Fibroblast of the aortic adventitia (primary cell): ENCODE measurements around the gene TRAF1. TPM values are rescaled to one million over a fixed set of nuclear protein-coding genes. Genes with fewer than 3 reads are reported as not detected.

ENCODE experiments used
- DNase-seq: peaks from one replicate; pipeline ENCODE4 v3.0.0-alpha.2; 2010; ENCODE audit warnings: low read depth
- H3K4me3 ChIP-seq: 2 replicates; pipeline ENCODE4 v1.5.1; 2011; ENCODE audit warnings: low read depth, mild to moderate bottlenecking, control low read depth, low read length, moderate library complexity
- total RNA-seq: library from RNA; depleted of rRNA; stranded (reverse); fragments of >200 nt; gene quantifications from 2 replicates; pipeline ENCODE4 v1.2.3, GENCODE V29; 2012; ENCODE audit warnings: low replicate concordance
- TF ChIP-seq, protein P1 (sequence below): IDR thresholded peaks from 2 replicates; pipeline ENCODE4 v1.5.1; 2011; ENCODE audit warnings: mild to moderate bottlenecking, low read length, control low read depth, inconsistent platforms; ENCODE audit not compliant: insufficient read depth

Gene TRAF1
- total RNA-seq, 1 donor: 8.5 TPM

DNA sequence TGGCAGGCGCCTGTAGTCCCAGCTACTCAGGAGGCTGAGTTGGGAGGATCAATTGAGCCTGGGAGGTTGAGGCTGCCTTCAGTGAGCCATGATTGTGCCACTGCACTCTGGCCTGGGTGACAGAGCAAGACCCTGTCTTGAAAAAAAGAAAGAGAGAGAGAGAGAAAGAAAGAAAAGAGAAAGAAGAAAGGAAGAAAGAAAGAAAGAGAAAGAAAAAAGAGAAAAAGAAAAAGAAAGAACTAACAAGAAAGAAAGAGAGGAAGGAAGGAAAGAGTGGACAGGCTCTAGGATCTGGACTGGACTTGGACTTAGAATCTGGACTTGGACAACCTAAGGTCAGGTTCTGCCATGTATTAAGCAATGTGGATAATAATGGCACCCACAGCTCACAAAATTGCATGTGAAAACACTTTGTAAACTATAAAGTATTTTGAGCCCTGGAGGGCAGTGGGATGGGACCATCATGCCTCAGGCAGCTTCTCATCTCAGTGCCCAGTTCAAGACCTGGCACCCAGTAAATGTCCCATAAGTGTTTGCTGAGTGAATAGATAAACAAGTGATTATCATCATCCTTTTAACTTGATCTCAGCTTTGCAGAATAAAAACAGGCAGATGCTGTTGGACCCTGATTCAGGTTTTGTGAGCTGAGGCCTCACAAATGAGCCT, 36.9 kb downstream of the TRAF1 start:
- no peak overlapping the region for H3K4me3 ChIP-seq
- TF ChIP-seq, protein P1, sequence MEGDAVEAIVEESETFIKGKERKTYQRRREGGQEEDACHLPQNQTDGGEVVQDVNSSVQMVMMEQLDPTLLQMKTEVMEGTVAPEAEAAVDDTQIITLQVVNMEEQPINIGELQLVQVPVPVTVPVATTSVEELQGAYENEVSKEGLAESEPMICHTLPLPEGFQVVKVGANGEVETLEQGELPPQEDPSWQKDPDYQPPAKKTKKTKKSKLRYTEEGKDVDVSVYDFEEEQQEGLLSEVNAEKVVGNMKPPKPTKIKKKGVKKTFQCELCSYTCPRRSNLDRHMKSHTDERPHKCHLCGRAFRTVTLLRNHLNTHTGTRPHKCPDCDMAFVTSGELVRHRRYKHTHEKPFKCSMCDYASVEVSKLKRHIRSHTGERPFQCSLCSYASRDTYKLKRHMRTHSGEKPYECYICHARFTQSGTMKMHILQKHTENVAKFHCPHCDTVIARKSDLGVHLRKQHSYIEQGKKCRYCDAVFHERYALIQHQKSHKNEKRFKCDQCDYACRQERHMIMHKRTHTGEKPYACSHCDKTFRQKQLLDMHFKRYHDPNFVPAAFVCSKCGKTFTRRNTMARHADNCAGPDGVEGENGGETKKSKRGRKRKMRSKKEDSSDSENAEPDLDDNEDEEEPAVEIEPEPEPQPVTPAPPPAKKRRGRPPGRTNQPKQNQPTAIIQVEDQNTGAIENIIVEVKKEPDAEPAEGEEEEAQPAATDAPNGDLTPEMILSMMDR: no peak
- DNase-seq: no peak

DNA sequence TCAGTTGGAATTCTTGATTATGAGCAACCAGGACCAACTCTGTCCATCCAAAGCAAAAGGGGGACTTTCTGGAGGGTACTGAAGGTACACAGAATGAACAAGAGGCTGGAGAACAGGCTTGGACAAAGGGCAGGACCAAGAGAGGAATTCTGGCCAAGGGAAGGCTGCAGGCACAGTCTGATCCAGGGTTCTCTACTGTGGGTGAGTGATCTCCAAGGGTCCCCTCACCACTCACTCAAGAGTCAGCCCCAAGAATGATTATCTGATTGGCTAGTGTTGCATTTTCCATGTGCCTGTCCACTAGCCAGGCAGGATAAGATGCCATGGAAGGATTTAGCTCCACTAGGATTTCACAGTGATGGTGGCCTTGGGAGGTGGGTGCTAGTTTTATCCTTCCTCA, 38.0 kb downstream of the TRAF1 start:
- H3K4me3 ChIP-seq: no peak overlapping the region
- no peak for DNase-seq
- TF ChIP-seq, protein P1: no peak

DNA sequence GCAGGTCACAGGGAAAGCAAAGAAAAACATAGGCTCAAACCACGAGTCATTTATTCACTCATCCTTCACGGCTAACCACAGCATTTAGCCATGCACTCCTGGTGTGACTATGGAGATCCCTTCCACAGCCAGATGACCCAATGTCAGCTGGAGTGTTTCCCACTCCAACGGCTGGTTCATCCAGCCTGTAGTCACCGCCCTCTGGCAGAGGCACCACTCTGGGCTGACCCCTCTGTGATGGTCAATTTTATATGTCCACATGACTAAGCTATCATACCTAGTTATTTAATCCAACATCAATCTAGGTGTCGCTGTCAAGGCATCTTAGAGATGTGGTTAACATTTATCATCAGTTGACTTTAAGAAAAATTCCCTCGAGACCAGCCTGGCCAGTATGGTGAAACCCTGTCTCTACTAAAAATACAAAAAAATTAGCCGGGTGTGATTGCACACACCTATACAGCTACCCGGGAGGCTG, 40.1 kb downstream of the TRAF1 start:
- TF ChIP-seq, protein P1: no peak
- H3K4me3 ChIP-seq: no peak overlapping the region
- DNase-seq: peak; percentile 91

DNA sequence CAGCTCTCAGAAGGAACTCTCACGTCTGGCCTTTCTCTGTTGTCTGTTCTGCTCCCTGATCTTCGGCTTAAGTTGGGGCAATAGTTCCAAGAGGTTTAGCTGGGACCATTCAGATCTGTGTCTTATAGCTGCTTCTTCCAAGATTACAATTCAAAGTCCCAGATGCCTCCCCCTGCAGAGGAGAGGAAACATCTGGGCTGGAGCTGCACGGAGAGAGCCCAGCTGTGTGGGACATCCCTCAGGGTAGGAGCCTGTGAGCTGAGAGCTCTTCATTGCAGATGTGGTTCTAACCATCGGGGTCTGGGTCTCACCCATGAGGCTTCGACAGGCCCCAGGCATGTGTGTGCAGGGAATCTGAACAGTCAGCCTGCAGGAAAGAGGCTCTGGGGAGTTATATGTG, 40.6 kb downstream of the TRAF1 start:
- peak; percentile 27 for DNase-seq
- TF ChIP-seq, protein P1: no peak
- no peak overlapping the region for H3K4me3 ChIP-seq

DNA sequence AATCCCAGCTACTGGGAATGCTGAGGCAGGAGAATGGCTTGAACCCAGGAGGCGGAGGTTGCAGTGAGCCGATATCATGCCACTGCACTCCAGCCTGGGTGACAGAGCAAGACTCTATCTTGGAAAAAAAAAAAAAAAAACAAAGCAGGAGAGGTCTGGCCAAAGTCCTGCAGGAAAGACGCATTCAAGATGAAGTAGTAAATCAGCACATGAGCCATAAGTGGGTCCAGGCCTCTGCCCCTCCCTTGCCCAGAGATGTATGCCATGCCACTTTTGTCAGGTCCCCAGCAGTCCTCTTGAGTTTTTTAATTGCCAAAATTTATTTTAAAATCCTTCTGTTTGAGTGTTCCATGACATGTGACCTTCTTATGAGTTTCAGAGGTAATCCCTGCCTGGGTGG, 41.1 kb downstream of the TRAF1 start:
- DNase-seq: no peak
- TF ChIP-seq, protein P1: no peak

DNA sequence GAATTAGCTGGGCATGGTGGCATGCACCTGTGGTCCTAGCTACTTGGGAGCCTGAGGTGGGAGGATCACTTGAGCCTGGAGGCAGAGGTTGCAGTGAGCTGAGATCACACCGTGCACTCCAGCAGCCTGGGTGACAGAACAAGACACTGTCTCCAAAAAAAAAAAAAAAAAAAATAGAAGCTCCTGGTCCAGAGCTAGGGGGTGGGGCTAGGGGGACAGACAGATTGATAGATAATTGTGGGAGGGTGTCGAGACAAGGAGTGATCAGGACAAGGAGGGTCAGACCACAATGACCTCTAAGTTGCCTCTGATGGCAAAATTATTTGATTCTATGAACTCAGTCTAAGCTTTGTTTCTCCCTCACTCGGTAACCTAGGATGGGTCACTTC, 43.0 kb downstream of the TRAF1 start:
- no peak overlapping the region for H3K4me3 ChIP-seq
- no peak for DNase-seq
- TF ChIP-seq, protein P1: no peak

More for the DNA sequence above, 41.1 kb downstream of the TRAF1 start:
- H3K4me3 ChIP-seq: no peak overlapping the region

DNA sequence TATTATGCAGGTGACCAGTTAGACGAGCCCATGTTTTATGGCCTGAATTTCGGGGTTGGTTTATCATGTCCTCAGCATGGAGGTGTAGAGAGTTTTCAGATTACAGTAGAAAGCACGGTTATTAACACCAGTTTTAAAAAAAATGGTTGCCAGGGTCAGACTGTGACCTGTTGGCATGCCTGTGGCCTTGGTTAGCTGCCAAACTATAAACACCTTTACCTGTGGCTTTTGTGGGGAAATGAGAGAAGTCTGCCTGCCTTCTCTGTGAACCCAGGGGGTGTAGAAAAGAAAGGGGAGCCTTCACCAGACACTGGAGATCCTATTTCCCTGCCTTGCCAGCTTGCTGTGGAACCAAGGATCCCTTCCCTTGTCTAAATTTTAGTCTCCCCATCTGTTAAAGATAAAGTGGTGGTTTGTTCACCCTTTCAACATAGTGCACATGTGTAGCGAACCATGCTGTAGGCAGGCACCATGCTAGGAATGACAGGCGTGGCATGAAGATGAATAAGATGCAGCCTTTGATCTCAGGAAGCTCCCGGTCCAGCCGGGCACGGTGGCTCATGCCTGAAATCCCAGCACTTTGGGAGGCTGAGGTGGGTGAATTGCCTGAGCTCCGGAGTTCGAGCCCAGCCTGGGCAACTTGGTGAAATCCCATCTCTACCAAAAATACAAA, 43.5 kb downstream of the TRAF1 start:
- TF ChIP-seq, protein P1: no peak
- no peak overlapping the region for H3K4me3 ChIP-seq
- no peak for DNase-seq
